GM18870 (cell line): ENCODE results near the gene MEIS1.

ENCODE experiments used
- ATAC-seq: cut with Tn5 transposase; IDR thresholded peaks from one replicate; pipeline ENCODE4 v1.9.1; 2021; ENCODE audit warnings: moderate library complexity; ENCODE audit not compliant: unreplicated experiment

The MEIS1 gene

DNA sequence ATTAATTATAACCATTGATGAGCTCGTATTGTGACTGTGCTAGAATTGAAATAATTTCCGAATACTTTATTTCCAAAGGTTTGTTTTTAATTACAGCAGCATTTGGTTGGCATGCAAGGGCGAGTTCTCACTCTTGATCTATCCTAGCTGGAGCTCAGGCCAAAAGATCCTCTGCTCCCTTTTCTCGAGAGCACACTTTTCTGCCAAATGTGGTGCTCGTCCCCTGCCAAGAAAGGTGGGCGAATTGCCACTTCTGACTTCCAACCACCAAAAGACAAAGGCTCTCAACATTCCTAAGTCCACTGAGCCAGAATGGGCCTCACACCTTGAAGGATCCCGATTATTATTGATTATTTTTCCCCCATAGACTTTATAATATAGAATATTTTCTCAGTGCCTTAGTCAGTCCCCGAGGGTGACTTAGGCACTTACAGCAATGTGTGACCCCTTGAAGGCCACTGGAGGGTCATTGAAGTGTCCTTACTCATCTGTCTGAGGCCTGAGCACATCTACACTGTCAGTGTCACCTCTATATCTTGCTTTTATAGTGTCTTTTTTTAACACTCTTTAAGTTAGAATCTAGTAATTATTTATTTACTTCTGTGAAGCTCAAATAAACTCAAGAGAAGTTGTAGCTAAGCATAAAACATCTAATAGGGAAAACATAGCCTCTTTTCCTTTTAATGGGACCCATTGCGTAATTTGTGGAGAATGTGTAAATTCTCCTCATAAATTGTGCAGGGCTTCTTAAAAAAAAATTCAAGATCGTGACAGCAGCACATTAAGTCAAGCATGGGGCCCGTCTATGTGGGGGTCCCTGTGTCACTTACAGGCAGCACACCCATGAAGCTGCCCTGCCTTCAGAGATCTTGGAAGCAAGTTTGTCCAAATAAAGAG lies 98.3 kb downstream of the MEIS1 start:
- ATAC-seq: no peak

DNA sequence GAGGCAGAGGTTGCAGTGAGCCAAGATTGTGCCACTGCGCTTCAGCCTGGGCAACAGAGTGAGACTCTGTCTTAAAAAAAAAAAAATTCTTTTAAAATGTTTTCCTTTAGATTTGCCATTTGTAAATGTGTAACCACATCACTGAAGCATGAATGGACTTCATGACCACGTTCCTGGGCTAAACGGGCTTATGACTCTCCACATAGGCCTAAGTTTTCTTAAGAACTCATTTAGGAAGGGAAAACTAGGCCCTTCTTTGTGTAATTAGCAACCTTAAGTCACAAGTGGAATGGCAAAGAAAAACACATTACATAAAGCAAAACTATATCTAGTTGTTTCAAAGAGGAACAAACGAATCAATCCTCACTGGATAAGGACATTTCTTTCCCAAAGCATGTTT lies 99.5 kb downstream of the MEIS1 start:
- no peak for ATAC-seq

DNA sequence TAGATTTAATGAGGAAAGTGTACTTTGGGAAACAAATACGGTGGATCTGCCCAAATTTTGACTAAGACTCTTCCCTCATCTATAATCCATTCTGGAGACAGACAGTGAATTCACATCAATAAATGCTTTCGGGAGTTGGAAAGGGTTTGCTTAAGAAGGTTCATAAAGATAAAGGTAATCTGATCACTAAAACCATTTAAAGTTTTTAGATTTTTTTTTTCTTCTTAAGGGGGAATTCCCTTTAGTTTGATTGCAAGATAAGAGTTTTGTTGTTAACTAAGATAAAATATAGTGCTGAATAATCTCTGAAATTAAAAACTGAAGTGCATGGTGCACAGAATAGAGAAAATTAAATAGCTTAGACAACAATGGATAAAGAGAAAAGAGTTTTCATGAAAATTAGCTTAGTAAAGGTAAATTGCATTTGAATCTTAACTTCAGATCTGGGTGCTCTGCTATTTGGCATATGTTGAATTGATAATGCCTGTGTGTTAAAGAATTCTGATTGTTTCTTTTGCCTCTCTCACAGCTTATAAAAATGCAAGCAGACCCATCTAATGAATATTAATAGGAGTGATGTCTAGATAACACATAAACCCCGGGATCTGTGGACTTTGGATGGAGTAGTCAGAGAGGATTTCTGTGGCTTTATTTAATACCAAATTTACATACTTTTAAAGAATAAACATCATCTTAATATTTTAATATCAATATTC lies 100.8 kb downstream of the MEIS1 start:
- no peak for ATAC-seq

DNA sequence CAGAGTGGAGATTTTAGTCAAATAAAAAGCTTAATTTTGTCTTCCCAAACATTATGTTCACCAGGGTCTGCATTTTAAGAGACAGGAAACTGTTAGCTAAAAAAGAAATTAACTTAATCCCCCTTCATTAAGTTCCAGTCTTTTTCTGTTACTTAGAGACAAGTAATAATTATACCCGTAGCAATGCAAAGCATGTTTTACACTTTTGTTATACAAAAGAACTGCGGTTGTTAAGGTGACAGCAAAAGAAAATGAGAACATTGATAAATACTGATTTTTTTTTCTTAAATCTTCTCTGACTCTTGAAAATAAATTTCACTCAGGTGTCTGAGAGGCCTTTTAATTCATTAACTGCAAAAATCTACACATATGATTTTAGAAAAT lies 101.4 kb downstream of the MEIS1 start:
- ATAC-seq: no peak

DNA sequence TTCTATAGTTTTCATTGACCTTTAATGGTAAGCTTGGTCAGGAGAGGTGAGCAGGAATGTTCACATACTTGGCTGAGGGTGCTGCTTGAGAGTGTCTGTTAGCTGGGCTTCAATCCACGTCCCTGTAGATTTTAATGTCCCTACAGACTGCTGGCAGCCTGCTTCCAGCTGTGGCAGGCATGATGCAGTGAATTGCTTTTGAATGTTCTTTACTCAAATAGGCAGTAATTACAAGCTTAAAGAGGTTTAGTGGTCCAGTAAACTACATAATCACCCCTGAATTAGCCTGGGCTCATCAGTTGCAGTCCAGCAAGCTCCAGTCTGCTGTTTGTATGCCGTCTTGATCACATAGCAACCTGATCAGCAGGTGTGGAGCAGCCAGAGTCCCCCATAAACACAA lies 102.1 kb downstream of the MEIS1 start:
- no peak for ATAC-seq

DNA sequence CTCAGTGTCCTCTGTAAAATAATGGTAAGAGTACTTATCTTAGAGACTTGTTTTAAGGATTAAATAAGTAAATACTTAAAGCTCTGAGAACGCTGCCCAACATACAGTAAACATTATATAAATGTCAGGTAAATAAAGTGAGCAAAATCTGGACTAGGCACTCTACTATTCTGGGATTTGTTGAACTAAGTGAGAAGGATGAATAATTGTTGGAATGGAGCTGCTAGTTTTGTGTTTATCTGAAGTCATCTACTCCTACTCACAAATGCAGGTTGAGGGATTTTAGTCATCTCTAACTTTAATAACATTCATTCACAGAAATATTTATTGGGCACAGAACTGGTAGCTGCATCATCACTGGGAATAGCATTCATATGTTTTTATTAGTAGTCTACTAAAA lies 103.4 kb downstream of the MEIS1 start:
- ATAC-seq: no peak

DNA sequence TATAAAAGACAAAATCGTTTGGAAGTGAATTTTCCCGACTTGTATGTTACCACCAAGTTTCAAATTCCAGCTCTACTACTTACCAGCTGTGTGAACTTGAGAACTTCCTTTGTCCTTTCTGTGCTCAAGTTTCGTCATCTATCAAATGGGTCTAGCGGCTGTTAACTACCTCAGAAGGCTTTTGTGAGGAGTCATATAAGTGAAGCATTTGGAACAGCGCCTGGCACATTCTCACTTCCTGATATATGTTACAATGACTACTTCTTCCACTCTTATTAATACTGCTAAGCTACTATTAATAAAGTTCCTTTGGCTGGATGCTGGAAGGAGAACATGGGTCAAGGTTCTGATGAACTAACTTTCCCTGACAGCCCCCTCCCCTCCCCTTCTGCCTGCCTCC lies 104.5 kb downstream of the MEIS1 start:
- ATAC-seq: no peak

DNA sequence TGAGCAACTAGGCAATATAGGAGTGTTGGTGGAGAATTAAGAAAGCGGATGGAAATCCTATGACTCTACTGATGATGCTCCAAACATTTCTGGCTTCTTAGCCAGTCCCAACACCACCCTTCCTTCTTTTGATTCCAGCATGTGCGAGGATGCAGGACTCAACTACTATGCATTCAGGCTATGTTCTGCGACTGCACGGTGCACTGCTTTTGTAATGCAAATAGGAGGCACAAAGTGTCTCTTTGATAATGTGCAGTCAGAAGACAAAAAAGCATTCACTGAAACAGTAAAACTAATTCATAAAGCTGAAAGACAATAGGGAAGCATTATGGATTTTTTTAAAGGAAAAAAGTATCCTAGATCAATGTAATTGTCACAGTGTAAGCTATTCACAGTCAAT lies 106.7 kb downstream of the MEIS1 start:
- no peak for ATAC-seq

DNA sequence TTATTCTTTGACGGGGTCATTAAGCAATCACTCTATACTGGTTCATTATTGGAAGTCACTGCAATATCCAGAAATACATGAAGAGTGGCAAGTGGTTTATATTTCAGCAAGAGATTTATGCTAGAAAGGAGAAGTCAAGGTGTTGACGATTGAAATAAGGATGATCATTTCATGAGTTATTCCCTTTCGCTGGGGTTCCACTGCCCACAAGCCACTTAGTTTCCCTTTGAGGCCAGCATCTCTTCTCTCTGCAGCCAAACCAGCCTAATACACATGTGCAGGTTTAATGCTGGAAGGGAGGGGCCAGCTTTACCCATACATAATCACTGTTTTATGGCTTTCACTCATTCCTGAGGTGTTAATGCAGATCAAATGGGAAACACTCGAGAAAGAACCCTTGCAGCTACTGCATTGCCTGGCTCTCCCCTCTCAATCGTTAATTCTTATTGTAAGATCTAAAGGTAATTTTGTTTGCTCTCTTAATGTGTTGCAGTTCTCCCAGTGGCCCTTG lies 108.4 kb downstream of the MEIS1 start:
- no peak for ATAC-seq

DNA sequence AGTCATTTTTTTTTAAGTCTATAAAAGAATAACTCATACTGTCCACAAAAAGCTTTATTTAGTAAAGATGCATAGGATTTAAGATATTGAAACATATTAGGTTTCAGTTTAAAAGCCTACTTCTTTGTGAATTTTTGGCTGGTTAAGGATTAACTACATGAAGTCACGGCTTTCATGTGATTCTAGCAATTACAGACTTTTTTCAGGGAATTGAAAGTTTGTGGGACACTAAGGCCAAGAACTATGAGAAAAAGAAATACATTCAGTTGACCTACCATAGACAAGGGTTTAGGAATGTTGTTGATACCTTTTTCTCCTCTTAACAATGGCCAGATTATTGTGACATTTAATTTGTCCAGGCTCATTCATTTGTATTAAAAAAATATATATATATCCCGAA lies 109.3 kb downstream of the MEIS1 start:
- ATAC-seq: no peak

DNA sequence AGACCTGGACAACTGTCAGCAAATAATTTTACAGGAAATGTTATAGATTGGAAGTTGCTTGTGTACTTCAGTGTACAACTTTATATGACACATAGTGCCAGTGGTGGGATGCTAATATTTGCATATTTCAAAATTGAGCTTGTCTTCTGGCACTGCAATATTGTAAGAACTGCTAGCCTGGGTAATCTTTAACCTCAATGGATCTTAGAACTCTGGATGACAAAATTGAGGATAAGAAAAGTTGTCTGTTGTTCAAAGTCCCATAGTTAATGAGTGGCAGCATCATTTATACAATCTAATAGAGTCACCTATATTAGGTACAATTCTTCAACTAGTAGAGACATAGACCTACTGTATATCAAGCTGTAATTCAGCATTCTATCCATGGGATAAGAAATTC lies 110.3 kb downstream of the MEIS1 start:
- no peak for ATAC-seq

DNA sequence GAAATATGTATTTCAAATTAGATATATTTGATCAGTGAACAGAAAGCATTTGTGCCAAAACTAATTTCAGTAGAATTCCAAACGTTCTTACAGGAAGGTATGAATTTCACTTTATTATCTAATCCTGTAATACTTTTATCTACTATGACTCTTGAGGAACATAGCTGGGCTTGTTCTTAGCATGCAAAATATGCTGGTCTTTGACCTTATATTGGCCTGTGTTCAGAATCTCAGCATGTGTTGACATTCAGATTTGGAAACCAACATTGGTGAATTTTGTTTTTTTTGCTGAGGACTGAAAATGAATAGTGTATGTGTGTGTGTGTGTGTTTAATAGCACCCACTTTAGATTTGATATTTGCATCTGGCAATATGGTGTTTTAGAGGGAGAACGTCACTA lies 112.2 kb downstream of the MEIS1 start:
- ATAC-seq: no peak

DNA sequence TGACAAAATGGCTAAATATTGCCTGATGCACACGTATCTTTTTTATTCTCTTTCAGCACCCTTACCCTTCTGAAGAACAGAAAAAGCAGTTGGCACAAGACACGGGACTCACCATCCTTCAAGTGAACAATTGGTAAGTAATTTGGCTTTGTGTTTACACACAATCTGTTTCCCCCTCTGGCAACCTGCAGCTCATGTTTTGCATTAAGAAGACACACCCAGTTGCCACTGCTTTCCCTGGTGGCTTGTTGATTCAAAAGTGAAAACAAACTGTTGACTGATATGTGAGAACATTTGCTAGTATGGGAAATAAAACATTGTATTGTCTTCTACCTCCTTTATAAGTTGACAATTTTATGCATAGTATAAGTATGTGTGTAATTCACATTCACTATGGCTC lies 113.0 kb downstream of the MEIS1 start:
- ATAC-seq: no peak

DNA sequence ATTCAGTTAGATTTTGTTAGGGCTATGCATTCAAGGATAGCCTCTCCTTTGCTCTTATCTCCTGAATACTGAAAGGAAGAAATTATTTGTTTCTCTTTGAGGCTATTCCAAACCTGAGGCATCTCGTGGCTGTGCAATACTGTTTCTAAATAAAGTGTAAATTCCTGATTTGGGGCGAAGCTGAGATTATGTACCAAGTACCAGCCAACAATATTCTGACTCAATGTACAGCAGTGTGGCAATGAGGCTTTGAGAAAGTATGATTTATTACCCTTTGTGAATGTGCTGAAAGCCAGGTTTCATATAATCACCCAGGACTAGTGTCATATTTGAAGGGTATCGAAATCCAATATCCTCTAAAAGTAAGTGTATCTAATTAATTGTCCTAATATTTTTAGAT lies 113.5 kb downstream of the MEIS1 start:
- no peak for ATAC-seq

DNA sequence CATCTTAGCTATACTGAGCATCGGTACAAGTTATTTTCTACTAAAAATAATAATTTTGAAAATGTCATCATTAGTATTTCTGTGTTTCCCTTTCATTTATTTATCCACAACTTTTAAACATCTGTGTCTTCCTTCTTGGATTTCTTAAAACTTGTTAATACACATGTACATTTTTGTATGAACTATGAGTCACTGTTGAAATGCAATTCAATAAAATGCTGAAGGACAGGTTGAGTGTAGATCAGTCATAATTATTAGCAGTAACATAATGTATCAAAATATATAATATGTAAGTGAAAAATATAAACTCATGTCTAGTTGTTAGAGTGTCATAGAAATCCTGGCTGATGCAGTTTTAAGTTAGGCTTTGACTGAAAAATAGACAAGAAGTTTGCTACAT lies 115.9 kb downstream of the MEIS1 start:
- no peak for ATAC-seq

DNA sequence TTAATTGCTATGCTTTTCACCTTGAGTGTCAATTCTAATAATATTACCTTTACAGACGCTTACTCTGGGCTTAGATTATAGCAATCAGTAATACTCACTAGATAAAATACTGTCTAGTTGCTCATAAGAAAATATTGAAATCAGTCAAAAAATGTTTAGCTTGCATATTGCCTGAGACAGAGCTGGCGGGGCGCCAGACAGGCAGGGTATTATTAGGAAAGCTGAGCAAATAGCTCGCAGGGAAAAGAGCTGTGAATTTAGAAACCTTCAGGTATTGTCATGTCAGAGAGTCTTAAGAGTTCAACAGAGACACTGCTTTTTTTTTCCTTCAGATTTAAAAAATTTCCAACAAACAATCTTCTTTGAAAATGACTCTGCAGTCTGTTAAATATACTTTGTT lies 118.4 kb downstream of the MEIS1 start:
- no peak for ATAC-seq

DNA sequence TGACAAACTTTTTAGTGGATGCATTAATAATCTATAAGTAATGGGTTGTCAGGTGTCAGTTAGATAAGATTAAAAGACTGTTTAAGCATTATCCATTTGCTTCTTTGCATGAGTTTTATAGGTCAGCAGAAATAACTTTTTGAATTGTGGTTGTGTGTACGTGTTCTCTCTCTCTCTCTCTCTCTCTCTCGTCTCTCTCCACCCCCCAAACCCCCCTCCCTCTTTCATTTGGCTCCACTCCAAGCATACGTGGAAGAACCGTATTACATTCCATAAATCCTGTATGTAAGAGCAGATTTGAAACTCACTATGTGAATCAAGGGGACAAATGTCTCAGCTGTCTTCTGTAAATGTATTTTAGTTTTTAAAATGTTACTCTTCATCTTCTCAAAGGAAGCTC lies 120.2 kb downstream of the MEIS1 start:
- ATAC-seq: no peak

DNA sequence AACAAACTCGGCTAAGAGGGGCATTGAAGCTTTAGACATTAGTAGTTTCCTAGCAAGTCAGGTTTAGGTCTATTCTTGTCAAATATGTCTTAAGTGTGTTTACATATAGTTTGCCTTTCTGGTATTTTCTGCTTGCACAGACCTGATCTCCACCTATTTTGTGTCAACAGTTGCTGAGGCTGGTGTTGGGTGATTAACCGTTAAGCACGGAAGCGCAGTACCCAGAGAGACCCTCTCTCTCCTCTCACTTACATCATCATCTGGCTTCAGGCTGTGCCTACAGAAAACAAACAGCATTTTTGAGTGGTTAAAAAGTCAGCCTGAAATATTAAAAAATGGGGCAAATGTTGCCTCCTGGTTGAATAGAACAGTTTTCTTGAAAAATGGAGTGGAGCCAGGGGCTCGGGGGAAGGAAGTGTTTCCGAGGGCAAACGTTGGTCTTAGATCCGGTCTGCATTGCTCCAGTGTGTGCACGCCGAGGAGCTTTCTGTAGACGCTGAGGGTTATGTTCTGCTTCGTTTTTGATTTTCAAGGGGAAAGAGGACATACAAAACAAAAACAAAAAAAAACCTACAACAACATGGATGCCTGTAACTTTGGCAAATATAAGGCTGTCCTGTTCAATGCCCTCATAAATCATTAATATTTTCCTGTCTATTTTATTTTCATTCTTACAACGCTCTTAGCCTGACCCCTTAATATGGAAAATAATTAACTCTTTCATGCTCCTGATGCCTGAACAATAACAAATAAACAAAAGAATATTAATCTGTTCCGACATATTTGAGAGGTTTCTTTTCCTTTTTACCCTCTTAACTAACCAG lies 120.8 kb downstream of the MEIS1 start:
- no peak for ATAC-seq

DNA sequence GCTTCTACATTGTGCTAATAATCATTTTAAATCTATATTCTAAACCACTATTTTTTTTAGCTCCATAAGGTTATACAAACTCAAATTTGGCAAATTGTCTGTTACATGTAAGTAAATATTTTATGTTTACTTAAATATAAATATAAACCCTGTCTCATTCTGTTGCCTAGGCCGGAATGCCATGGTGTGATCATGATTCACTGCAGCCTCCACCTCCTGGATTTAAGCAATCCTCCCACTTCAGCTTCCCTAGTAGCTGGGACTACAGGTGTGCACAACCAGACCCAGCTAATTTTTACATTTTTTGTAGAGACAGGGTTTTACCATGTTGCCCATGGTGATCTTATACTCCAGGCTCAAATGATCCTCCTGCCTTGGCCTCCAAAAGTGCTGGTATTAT lies 124.7 kb downstream of the MEIS1 start:
- ATAC-seq: no peak

DNA sequence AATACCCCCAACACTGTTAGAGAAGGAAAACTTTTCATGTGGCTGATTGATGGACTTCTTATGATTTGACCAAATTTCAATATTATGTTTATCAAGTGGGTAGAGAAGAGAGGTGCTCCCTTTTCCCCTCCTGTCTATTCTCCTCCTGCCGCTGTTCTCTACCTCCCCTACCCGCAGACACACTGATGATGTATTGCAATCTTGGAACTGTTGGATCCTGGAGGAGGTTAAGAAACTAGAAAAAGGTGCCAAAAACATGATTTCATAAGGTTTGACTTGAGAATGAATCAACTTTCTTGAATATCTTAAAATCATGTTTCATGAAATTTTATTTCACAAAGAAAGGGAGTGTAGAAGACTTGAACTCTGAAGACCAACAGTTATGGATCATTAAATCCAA lies 125.8 kb downstream of the MEIS1 start:
- ATAC-seq: no peak

DNA sequence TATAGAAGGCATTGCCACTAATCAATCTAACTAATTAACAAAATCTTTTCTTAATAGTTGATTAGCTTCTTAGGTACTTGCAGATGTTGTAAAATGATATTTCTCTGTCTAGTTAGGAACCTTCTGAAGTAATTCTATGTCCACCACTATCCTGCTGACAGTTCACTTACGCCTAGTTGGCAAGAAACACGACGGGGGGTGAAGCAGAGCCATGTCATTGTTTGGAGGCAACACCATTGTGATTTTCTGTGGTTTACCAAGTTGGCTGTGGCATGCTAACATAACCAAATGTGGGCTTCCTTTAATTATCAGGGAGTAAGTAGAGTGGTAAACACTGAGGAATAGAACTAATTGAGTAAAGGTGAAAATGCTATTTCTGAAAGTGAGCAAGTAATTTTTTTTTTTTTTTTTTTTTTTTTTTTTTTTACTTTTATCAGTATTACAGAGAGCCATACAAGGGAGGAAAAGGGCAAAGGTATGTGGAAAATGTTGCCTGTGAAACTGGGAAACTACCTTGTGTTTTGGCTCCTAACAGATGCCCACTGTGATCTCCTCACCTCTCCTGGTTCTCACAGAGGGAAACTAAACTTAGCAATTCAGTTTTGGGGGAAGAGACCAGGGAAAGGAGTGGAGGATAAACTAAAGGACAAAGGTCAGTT lies 126.8 kb downstream of the MEIS1 start:
- no peak for ATAC-seq
